ENCODE data around the gene LRRC45.
A peak's percentile ranks its signal among the peaks of the same experiment; 100 is the strongest.

LRRC45 gene

GRCh38 chr17:82018152-82018988, 4.7 kb upstream of the LRRC45 start:
- no peaks in the 10 kb centered on the region for H3K36me3 ChIP-seq (replicated peaks; ENCODE audit: low read depth, low read length)
- no peak overlapping the region for H3K4me2 ChIP-seq (ENCODE audit: low read length)
- H3K4me1 ChIP-seq (ENCODE audit: low read length), result peaks cover 12% of the 10 kb centered on the region
- H3K9me3 ChIP-seq (ENCODE audit: insufficient read depth, low read length), result no peaks in the 10 kb centered on the region
- H3K27ac ChIP-seq (ENCODE audit: low read length), result no peak overlapping the region
- no peak overlapping the region for H2AFZ ChIP-seq (ENCODE audit: low read depth, low read length)
- H4K20me1 ChIP-seq (ENCODE audit: insufficient read depth, low read length), result peaks cover 13% of the 10 kb centered on the region
- no peaks in the 10 kb centered on the region for H3K27me3 ChIP-seq (ENCODE audit: low read depth, low read length)
- no peak overlapping the region for H3K9ac ChIP-seq (ENCODE audit: low read length)
- no peak for TF ChIP-seq EZH2phosphoT487 (IDR thresholded peaks at IDR 0.05; ENCODE audit: low read depth)
- TF ChIP-seq CTCF (IDR thresholded peaks at IDR 0.05; ENCODE audit: low read depth, low read length), result no peak
- peaks cover 15% of the 10 kb centered on the region for H3K79me2 ChIP-seq (ENCODE audit: low read length)
- no peak overlapping the region for H3K4me3 ChIP-seq (ENCODE audit: low read length)

- Histone ChIP-seq H3K4me1 (ENCODE audit: low read length) (peaks cover 15% of the 10 kb centered on the region), H3K4me2 (ENCODE audit: low read length) (no peak overlapping the region), H3K4me3 (ENCODE audit: low read length) (no peak overlapping the region), H4K20me1 (ENCODE audit: insufficient read depth, low read length) (peaks cover 13% of the 10 kb centered on the region), H2AFZ (ENCODE audit: low read depth, low read length) (no peak overlapping the region), H3K79me2 (ENCODE audit: low read length) (peaks cover 15% of the 10 kb centered on the region), H3K27ac (ENCODE audit: low read length) (no peak overlapping the region), H3K9me3 (ENCODE audit: insufficient read depth, low read length) (no peaks in the 10 kb centered on the region), H3K36me3 (replicated peaks; ENCODE audit: low read depth, low read length) (no peaks in the 10 kb centered on the region), H3K27me3 (ENCODE audit: low read depth, low read length) (no peaks in the 10 kb centered on the region), H3K9ac (ENCODE audit: low read length) (no peak overlapping the region)
- TF ChIP-seq CTCF (IDR thresholded peaks at IDR 0.05; ENCODE audit: low read depth, low read length) (no peak), EZH2phosphoT487 (IDR thresholded peaks at IDR 0.05; ENCODE audit: low read depth) (no peak)
Measured at GRCh38 chr17:82018989-82019689, 4.0 kb upstream of the LRRC45 start.

GRCh38 chr17:82019690-82020571, 3.2 kb upstream of the LRRC45 start:
- Histone ChIP-seq H3K9me3 (ENCODE audit: insufficient read depth, low read length) (no peaks in the 10 kb centered on the region), H3K27me3 (ENCODE audit: low read depth, low read length) (no peaks in the 10 kb centered on the region), H2AFZ (ENCODE audit: low read depth, low read length) (no peak overlapping the region), H3K9ac (ENCODE audit: low read length) (no peak overlapping the region), H3K4me3 (ENCODE audit: low read length) (no peak overlapping the region), H4K20me1 (ENCODE audit: insufficient read depth, low read length) (peaks cover 13% of the 10 kb centered on the region), H3K79me2 (ENCODE audit: low read length) (peaks cover 15% of the 10 kb centered on the region), H3K27ac (ENCODE audit: low read length) (no peak overlapping the region), H3K36me3 (replicated peaks; ENCODE audit: low read depth, low read length) (no peaks in the 10 kb centered on the region), H3K4me2 (ENCODE audit: low read length) (no peak overlapping the region), H3K4me1 (ENCODE audit: low read length) (peaks cover 19% of the 10 kb centered on the region)
- TF ChIP-seq CTCF (IDR thresholded peaks at IDR 0.05; ENCODE audit: low read depth, low read length) (peak; percentile 80), EZH2phosphoT487 (IDR thresholded peaks at IDR 0.05; ENCODE audit: low read depth) (no peak)
